HCT116 (cell line): ENCODE data around the gene RAPGEF2.

Source experiments
- CTCF ChIP-seq, 3 experiments: fragments of 200-600 bp in 1 of 3; sonication (generic) in 1 of 3; IDR thresholded peaks in 2 of 3; conservative IDR thresholded peaks in 1 of 3; 2 replicates each; pipeline ENCODE4 v1.5.1; 2012 to 2017; ENCODE audit warnings: low read depth in 2 of 3, low read length in 2 of 3, antibody characterized with exemption in 1 of 3, borderline replicate concordance in 1 of 3, control low read depth in 1 of 3, mild to moderate bottlenecking in 1 of 3, mixed read lengths in 1 of 3, mixed run types in 1 of 3, moderate library complexity in 1 of 3; ENCODE audit not compliant: insufficient read depth in 1 of 3
- EGR1 ChIP-seq: IDR thresholded peaks from 2 replicates; pipeline ENCODE4 v1.6.1; 2012; ENCODE audit warnings: low read depth
- EZH2 ChIP-seq: fragments of 200-600 bp; sonication (generic); IDR thresholded peaks from 2 replicates; pipeline ENCODE4 v1.6.1; 2017; ENCODE audit warnings: antibody characterized with exemption, mixed run types
- EZH2phosphoT487 ChIP-seq: fragments of 200-600 bp; IDR thresholded peaks from 2 replicates; pipeline ENCODE4 v1.6.1; 2018; ENCODE audit warnings: antibody characterized with exemption, borderline replicate concordance
- POLR2A ChIP-seq: IDR thresholded peaks from 2 replicates; pipeline ENCODE4 v1.7.0; 2011; ENCODE audit warnings: borderline replicate concordance; ENCODE audit not compliant: insufficient read depth, insufficient read length; ENCODE audit errors: extremely low read depth
- POLR2AphosphoS5 ChIP-seq: IDR thresholded peaks from 2 replicates; pipeline ENCODE4 v1.6.1; 2011; ENCODE audit warnings: mild to moderate bottlenecking, low read depth, low read length, moderate library complexity
- SP1 ChIP-seq: IDR thresholded peaks from 2 replicates; pipeline ENCODE4 v1.6.1; 2012; ENCODE audit warnings: low read depth
- TF ChIP-seq, protein P1 (sequence below): IDR thresholded peaks from 2 replicates; pipeline ENCODE4 v1.6.1; 2012; ENCODE audit warnings: low read depth

DNA sequence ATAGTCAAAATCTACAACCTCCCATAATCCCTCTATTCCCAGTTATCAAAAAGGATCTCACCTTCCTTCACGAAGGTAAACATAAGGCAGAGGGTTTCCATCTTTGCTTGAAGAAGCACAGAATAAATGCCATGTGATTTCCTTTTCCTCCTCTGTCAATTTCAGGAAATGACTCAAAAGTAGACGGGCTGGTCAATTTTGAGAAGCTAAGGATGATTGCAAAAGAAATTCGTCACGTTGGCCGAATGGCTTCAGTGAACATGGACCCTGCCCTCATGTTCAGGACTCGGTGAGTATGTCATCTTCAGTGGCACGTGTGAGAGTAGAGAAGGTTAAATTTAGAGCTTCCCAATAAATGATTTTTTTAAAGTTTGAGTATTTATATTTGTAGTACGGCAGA, 240.2 kb downstream of the RAPGEF2 start:
- no peak for TF ChIP-seq POLR2AphosphoS5
- TF ChIP-seq EZH2: no peak
- no peak for TF ChIP-seq SP1
- TF ChIP-seq CTCF (IDR thresholded peaks at IDR 0.05 in 2 of 3, conservative IDR thresholded peaks at IDR 0.05 in 1 of 3; ENCODE audit: borderline replicate concordance in 1 of 3, insufficient read depth in 1 of 3, low read depth in 2 of 3, low read length in 2 of 3): no peak
- TF ChIP-seq, protein P1, sequence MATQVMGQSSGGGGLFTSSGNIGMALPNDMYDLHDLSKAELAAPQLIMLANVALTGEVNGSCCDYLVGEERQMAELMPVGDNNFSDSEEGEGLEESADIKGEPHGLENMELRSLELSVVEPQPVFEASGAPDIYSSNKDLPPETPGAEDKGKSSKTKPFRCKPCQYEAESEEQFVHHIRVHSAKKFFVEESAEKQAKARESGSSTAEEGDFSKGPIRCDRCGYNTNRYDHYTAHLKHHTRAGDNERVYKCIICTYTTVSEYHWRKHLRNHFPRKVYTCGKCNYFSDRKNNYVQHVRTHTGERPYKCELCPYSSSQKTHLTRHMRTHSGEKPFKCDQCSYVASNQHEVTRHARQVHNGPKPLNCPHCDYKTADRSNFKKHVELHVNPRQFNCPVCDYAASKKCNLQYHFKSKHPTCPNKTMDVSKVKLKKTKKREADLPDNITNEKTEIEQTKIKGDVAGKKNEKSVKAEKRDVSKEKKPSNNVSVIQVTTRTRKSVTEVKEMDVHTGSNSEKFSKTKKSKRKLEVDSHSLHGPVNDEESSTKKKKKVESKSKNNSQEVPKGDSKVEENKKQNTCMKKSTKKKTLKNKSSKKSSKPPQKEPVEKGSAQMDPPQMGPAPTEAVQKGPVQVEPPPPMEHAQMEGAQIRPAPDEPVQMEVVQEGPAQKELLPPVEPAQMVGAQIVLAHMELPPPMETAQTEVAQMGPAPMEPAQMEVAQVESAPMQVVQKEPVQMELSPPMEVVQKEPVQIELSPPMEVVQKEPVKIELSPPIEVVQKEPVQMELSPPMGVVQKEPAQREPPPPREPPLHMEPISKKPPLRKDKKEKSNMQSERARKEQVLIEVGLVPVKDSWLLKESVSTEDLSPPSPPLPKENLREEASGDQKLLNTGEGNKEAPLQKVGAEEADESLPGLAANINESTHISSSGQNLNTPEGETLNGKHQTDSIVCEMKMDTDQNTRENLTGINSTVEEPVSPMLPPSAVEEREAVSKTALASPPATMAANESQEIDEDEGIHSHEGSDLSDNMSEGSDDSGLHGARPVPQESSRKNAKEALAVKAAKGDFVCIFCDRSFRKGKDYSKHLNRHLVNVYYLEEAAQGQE: no peak
- TF ChIP-seq POLR2A: no peak
- TF ChIP-seq EZH2phosphoT487: no peak
- no peak for TF ChIP-seq EGR1
